GM19324 (cell line): Measurements from ENCODE around the gene SKP1.
"Not testable (repeated sequence)": the region's sequence is repeated elsewhere in the genome, so short reads cannot be mapped to it uniquely, and the experiment has no call there.

Experiments
- ATAC-seq: cut with Tn5 transposase; IDR thresholded peaks from one replicate; pipeline ENCODE4 v1.9.1; 2021; ENCODE audit warnings: mild to moderate bottlenecking, moderate library complexity; ENCODE audit not compliant: unreplicated experiment, low FRiP score

The SKP1 gene

GRCh38 chr5:134176511-134177368 is at the start of gene SKP1:
SKP1 (minus strand) TSS chr5:134176950; CDS start chr5:134174022, 2,928 bp downstream.
- ATAC-seq, result peak; percentile 78

GRCh38 chr5:134225780-134226440 is 49.2 kb upstream of the SKP1 start, which contains the start of gene PPP2CA:
PPP2CA (minus strand) TSS chr5:134226073; CDS start chr5:134225861, 212 bp downstream.
- peak; percentile 88 for ATAC-seq

GRCh38 chr5:134224888-134225779 is 48.4 kb upstream of the SKP1 start:
- ATAC-seq, result peak; percentile 37

- no peak for ATAC-seq
Measured at GRCh38 chr5:134223406-134224248, 46.9 kb upstream of the SKP1 start.

- not testable (repeated sequence) for ATAC-seq
Measured at GRCh38 chr5:134221690-134222089, 44.9 kb upstream of the SKP1 start.

- no peak for ATAC-seq
Measured at GRCh38 chr5:134215757-134216156, 39.0 kb upstream of the SKP1 start.

- ATAC-seq, result not testable (repeated sequence)
Measured at GRCh38 chr5:134211263-134212031, 34.7 kb upstream of the SKP1 start.

- ATAC-seq, result no peak
Measured at GRCh38 chr5:134209477-134210245, 32.9 kb upstream of the SKP1 start.

- no peak for ATAC-seq
Measured at GRCh38 chr5:134207696-134208095, 30.9 kb upstream of the SKP1 start.

- ATAC-seq, result no peak
Measured at GRCh38 chr5:134206627-134207160, 29.9 kb upstream of the SKP1 start.

- ATAC-seq, result no peak
Measured at GRCh38 chr5:134204575-134204974, 27.8 kb upstream of the SKP1 start.

GRCh38 chr5:134203630-134204029 is 26.9 kb upstream of the SKP1 start:
- ATAC-seq, result no peak

GRCh38 chr5:134195666-134196065 is 18.9 kb upstream of the SKP1 start:
- ATAC-seq, result no peak

GRCh38 chr5:134189031-134189430 is 12.3 kb upstream of the SKP1 start:
- no peak for ATAC-seq

GRCh38 chr5:134188092-134188491 is 11.3 kb upstream of the SKP1 start:
- no peak for ATAC-seq

- no peak for ATAC-seq
Measured at GRCh38 chr5:134184155-134185135, 7.7 kb upstream of the SKP1 start.

GRCh38 chr5:134183481-134183880 is 6.7 kb upstream of the SKP1 start:
- ATAC-seq, result no peak
